ENCODE data around the gene SPATA22.

Gene SPATA22

GRCh38 chr17:3510090-3510489 lies 38.5 kb upstream of the SPATA22 start:
- no peak for TF ChIP-seq CTCF (IDR thresholded peaks at IDR 0.05; ENCODE audit: low read length, missing control alignments)
- no peak overlapping the region for H3K4me3 ChIP-seq (replicated peaks; ENCODE audit: low read depth, low read length)

GRCh38 chr17:3507869-3508268 lies 36.2 kb upstream of the SPATA22 start:
- TF ChIP-seq CTCF (IDR thresholded peaks at IDR 0.05; ENCODE audit: low read length, missing control alignments): no peak
- no peak for DNase-seq (ENCODE audit: low read depth)
- H3K4me3 ChIP-seq (replicated peaks; ENCODE audit: low read depth, low read length): no peak overlapping the region

More at GRCh38 chr17:3510090-3510489, 38.5 kb upstream of the SPATA22 start:
- DNase-seq (ENCODE audit: low read depth): no peak

GRCh38 chr17:3507071-3507470 lies 35.5 kb upstream of the SPATA22 start:
- DNase-seq (ENCODE audit: low read depth): no peak
- no peak overlapping the region for H3K4me3 ChIP-seq (replicated peaks; ENCODE audit: low read depth, low read length)
- no peak for TF ChIP-seq CTCF (IDR thresholded peaks at IDR 0.05; ENCODE audit: low read length, missing control alignments)

- DNase-seq (ENCODE audit: low read depth): no peak
- H3K4me3 ChIP-seq (replicated peaks; ENCODE audit: low read depth, low read length): no peak overlapping the region
- TF ChIP-seq CTCF (IDR thresholded peaks at IDR 0.05; ENCODE audit: low read length, missing control alignments): no peak
These were observed 34.4 kb upstream of the SPATA22 start for GRCh38 chr17:3506054-3506453.

GRCh38 chr17:3505008-3505407 lies 33.4 kb upstream of the SPATA22 start:
- H3K4me3 ChIP-seq (replicated peaks; ENCODE audit: low read depth, low read length): no peak overlapping the region
- DNase-seq (ENCODE audit: low read depth): no peak
- no peak for TF ChIP-seq CTCF (IDR thresholded peaks at IDR 0.05; ENCODE audit: low read length, missing control alignments)

GRCh38 chr17:3503285-3503684 lies 31.7 kb upstream of the SPATA22 start:
- H3K4me3 ChIP-seq (replicated peaks; ENCODE audit: low read depth, low read length): no peak overlapping the region
- DNase-seq (ENCODE audit: low read depth): no peak
- no peak for TF ChIP-seq CTCF (IDR thresholded peaks at IDR 0.05; ENCODE audit: low read length, missing control alignments)

- no peak for DNase-seq (ENCODE audit: low read depth)
- no peak overlapping the region for H3K4me3 ChIP-seq (replicated peaks; ENCODE audit: low read depth, low read length)
- no peak for TF ChIP-seq CTCF (IDR thresholded peaks at IDR 0.05; ENCODE audit: low read length, missing control alignments)
These were observed 30.8 kb upstream of the SPATA22 start for GRCh38 chr17:3502466-3502865.

Data from fibroblast of pulmonary artery (primary cell).